WTC11 (cell line): ENCODE data around the gene SYNPO. TPM values are rescaled to one million over a fixed set of nuclear protein-coding genes. Genes with fewer than 3 reads are reported as not detected.

ENCODE experiments used
- ATAC-seq: fragments of 200-7000 bp; cut with Tn5 transposase; 2 replicates; pipeline ENCODE4 v1.10.0; 2021; ENCODE audit warnings: mild to moderate bottlenecking, moderate library complexity
- CTCF ChIA-PET: fragments of 300-600 bp; sonication (Branson Sonifier 250); formaldehyde crosslinking; loops from one replicate; lab custom pipeline; 2021; ENCODE audit warnings: antibody characterized with exemption; lab: Charles Lee
- POLR2A ChIA-PET: fragments of 350-600 bp; sonication (Branson Sonifier 250); formaldehyde crosslinking; loops from one replicate; lab custom pipeline; 2021; ENCODE audit warnings: antibody characterized with exemption; lab: Charles Lee
- DNase-seq: peaks from one replicate; pipeline ENCODE4 v3.0.0; 2021; ENCODE audit warnings: low spot score
- H3K27ac Mint-ChIP-seq: 2 replicates; pipeline ENCODE4 v1.8.0; 2021; ENCODE audit warnings: mixed read lengths
- H3K27me3 Mint-ChIP-seq: 2 replicates; pipeline ENCODE4 v1.8.0; 2021; ENCODE audit warnings: low read depth, mild to moderate bottlenecking, moderate library complexity, mixed read lengths
- H3K36me3 Mint-ChIP-seq: 2 replicates; pipeline ENCODE4 v1.8.0; 2021; ENCODE audit warnings: mixed read lengths
- H3K4me1 Mint-ChIP-seq: 2 replicates; pipeline ENCODE4 v1.8.0; 2022; ENCODE audit warnings: mixed read lengths
- H3K4me3 Mint-ChIP-seq: 2 replicates; pipeline ENCODE4 v1.8.0; 2021; ENCODE audit warnings: mild to moderate bottlenecking, moderate library complexity, mixed read lengths
- H3K9me3 Mint-ChIP-seq: 2 replicates; pipeline ENCODE4 v1.8.0; 2021; ENCODE audit warnings: mixed read lengths
- HMGXB4 ChIP-seq: sonication (generic); formaldehyde crosslinking; IDR thresholded peaks from 2 replicates; pipeline ENCODE4 v1.8.1; 2023; ENCODE audit warnings: mild to moderate bottlenecking, moderate library complexity, missing genetic modification reagents
- JAZF1 ChIP-seq: fragments of 250-450 bp; sonication (Bioruptor Pico); IDR thresholded peaks from 2 replicates; pipeline ENCODE4 v1.9.0; 2021; ENCODE audit warnings: moderate library complexity, mild to moderate bottlenecking, inconsistent platforms
- MAX ChIP-seq: sonication (generic); formaldehyde crosslinking; IDR thresholded peaks from 2 replicates; pipeline ENCODE4 v1.8.0; 2022; ENCODE audit warnings: mild to moderate bottlenecking, missing genetic modification reagents
- MYBL2 ChIP-seq: sonication (generic); formaldehyde crosslinking; IDR thresholded peaks from 2 replicates; pipeline ENCODE4 v1.8.1; 2023; ENCODE audit warnings: mild to moderate bottlenecking, moderate library complexity, missing genetic modification reagents
- RORB ChIP-seq: fragments of 250-450 bp; sonication (Bioruptor Pico); IDR thresholded peaks from 2 replicates; pipeline ENCODE4 v1.9.0; 2021; ENCODE audit warnings: mild to moderate bottlenecking
- SMAD3 ChIP-seq: sonication (generic); formaldehyde crosslinking; IDR thresholded peaks from 2 replicates; pipeline ENCODE4 v1.8.0; 2022; ENCODE audit warnings: missing genetic modification reagents, mild to moderate bottlenecking, borderline replicate concordance
- SOX15 ChIP-seq: fragments of 250-450 bp; sonication (Bioruptor Pico); IDR thresholded peaks from 2 replicates; pipeline ENCODE4 v1.9.0; 2021; ENCODE audit warnings: mild to moderate bottlenecking
- STAT6 ChIP-seq: sonication (generic); formaldehyde crosslinking; conservative IDR thresholded peaks from 2 replicates; pipeline ENCODE4 v1.8.1; 2023; ENCODE audit warnings: mild to moderate bottlenecking, low read depth, missing genetic modification reagents, moderate library complexity
- TCF7 ChIP-seq: sonication (generic); formaldehyde crosslinking; IDR thresholded peaks from 2 replicates; pipeline ENCODE4 v1.8.0; 2022; ENCODE audit warnings: mild to moderate bottlenecking, low read depth, missing genetic modification reagents, moderate library complexity
- TEAD4 ChIP-seq: sonication (generic); formaldehyde crosslinking; IDR thresholded peaks from 2 replicates; pipeline ENCODE4 v1.8.0; 2022; ENCODE audit warnings: mild to moderate bottlenecking, missing genetic modification reagents
- USF2 ChIP-seq: sonication (generic); formaldehyde crosslinking; IDR thresholded peaks from 2 replicates; pipeline ENCODE4 v1.8.1; 2023; ENCODE audit warnings: mild to moderate bottlenecking, missing genetic modification reagents, moderate library complexity
- ZNF121 ChIP-seq: sonication (generic); formaldehyde crosslinking; IDR thresholded peaks from 2 replicates; pipeline ENCODE4 v1.8.0; 2023; ENCODE audit warnings: missing genetic modification reagents
- ZNF281 ChIP-seq: sonication (generic); formaldehyde crosslinking; IDR thresholded peaks from 2 replicates; pipeline ENCODE4 v1.8.0; 2023; ENCODE audit warnings: mild to moderate bottlenecking, missing genetic modification reagents
- ZNF671 ChIP-seq: fragments of 250-450 bp; sonication (Bioruptor Pico); IDR thresholded peaks from 2 replicates; pipeline ENCODE4 v1.8.0; 2021; ENCODE audit warnings: mild to moderate bottlenecking
- ZSCAN18 ChIP-seq: fragments of 250-450 bp; sonication (Bioruptor Pico); IDR thresholded peaks from 2 replicates; pipeline ENCODE4 v2.1.2; 2022; ENCODE audit warnings: mild to moderate bottlenecking, moderate library complexity
- total RNA-seq: library from RNA; stranded (reverse); gene quantifications from 3 replicates; pipeline ENCODE4 v1.2.3, GENCODE V29; 2021
- TF ChIP-seq, protein P1 (sequence below): fragments of 250-450 bp; sonication (Bioruptor Pico); IDR thresholded peaks from 2 replicates; pipeline ENCODE4 v1.9.0; 2021; ENCODE audit warnings: moderate library complexity, mild to moderate bottlenecking, inconsistent platforms, borderline replicate concordance
- TF ChIP-seq, protein P2 (sequence below): sonication (generic); formaldehyde crosslinking; conservative IDR thresholded peaks from 2 replicates; pipeline ENCODE4 v1.8.1; 2022; ENCODE audit warnings: mild to moderate bottlenecking, missing genetic modification reagents
- TF ChIP-seq, protein P3 (sequence below): fragments of 250-450 bp; sonication (Bioruptor Pico); IDR thresholded peaks from 2 replicates; pipeline ENCODE4 v1.8.0; 2021; ENCODE audit warnings: mild to moderate bottlenecking

SYNPO gene
- total RNA-seq, 1 experiment from 2014 or later = 2.1 TPM

DNA sequence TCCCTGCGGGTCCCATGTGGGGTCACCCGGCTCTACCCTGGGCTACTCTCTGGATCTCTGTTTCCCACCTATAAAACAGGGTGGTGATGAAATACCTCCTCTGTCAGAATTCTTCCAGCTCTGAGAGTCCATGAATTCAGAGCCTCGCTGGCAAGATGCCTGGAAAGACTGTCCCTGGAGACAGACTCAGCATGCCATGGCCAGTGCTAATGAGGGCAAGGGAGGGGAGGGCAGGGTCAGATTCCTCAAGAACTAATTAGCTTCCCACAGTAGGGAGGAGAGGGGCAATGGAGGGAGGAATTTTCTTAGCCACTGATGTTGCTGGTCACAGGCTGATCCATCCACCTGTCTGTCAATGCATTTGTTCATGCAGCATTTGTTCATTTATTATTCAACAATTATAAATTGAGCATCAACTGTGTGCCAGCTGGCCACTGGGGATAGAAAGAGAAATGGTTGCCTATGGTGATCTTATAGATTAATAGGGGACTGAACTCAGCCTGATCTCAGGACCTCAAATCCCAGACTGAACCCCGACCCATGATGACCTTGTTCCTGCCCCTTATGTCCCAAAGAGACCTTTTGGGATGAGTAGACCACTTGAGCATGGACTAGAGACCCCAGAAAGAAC is 4.7 kb downstream of the SYNPO start:
- CTCF ChIA-PET = interaction anchor here (1.3 to 2.8 kb wide), 7 partner anchors 8 to 85 kb away, joined by 6 to 18 read pairs (median 8); no protein-coding TSS in a partner anchor
- Mint-ChIP-seq H3K4me3 (no peak overlapping the region), H3K36me3 (no peaks in the 10 kb centered on the region), H3K27ac (no peak overlapping the region), H3K27me3 (no peaks in the 10 kb centered on the region), H3K9me3 (no peaks in the 10 kb centered on the region)
- DNase-seq (no peak), ATAC-seq (no peak; the same call in 1 of the 2 replicates)
- POLR2A ChIA-PET = no interaction called here
- TF ChIP-seq ZNF281 (CRISPR knock-in tag) (no peak), SOX15 (CRISPR knock-in tag) (no peak), ZSCAN18 (CRISPR knock-in tag) (no peak), USF2 (CRISPR knock-in tag) (no peak), JAZF1 (no peak), RORB (no peak), HMGXB4 (no peak), STAT6 (CRISPR knock-in tag) (no peak), MYBL2 (CRISPR knock-in tag) (no peak), TCF7 (CRISPR knock-in tag) (no peak), ZNF121 (CRISPR knock-in tag) (no peak), TEAD4 (CRISPR knock-in tag) (no peak), ZNF671 (no peak), SMAD3 (CRISPR knock-in tag) (no peak), MAX (CRISPR knock-in tag) (no peak)
- TF ChIP-seq, protein P1, sequence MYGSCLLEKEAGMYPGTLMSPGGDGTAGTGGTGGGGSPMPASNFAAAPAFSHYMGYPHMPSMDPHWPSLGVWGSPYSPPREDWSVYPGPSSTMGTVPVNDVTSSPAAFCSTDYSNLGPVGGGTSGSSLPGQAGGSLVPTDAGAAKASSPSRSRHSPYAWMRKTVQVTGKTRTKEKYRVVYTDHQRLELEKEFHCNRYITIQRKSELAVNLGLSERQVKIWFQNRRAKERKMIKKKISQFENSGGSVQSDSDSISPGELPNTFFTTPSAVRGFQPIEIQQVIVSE = no peak
- TF ChIP-seq, protein P2, sequence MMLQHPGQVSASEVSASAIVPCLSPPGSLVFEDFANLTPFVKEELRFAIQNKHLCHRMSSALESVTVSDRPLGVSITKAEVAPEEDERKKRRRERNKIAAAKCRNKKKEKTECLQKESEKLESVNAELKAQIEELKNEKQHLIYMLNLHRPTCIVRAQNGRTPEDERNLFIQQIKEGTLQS (CRISPR knock-in tag) = no peak
- TF ChIP-seq, protein P3, sequence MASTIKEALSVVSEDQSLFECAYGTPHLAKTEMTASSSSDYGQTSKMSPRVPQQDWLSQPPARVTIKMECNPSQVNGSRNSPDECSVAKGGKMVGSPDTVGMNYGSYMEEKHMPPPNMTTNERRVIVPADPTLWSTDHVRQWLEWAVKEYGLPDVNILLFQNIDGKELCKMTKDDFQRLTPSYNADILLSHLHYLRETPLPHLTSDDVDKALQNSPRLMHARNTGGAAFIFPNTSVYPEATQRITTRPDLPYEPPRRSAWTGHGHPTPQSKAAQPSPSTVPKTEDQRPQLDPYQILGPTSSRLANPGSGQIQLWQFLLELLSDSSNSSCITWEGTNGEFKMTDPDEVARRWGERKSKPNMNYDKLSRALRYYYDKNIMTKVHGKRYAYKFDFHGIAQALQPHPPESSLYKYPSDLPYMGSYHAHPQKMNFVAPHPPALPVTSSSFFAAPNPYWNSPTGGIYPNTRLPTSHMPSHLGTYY = no peak
- TF ChIP-seq, all 79 proteins: peak for 0
- H3K4me1 Mint-ChIP-seq = peaks cover 32% of the 10 kb centered on the region
